Peyer's patch (tissue), 4 donors: Measurements from ENCODE around the gene CDK5RAP1.

Experiments used
- POLR2A ChIP-seq, 2 donors: fragments of 450-650 bp; IDR thresholded peaks; one replicate each; pipeline ENCODE4 v1.5.1; 2017; ENCODE audit warnings: antibody characterized with exemption in 2 of 2, mild to moderate bottlenecking in 2 of 2, moderate library complexity in 2 of 2
- TF ChIP-seq, protein P1 (sequence below), 6 experiments: fragments of 450-650 bp in 4 of 6; fragments of 200-600 bp in 2 of 6; sonication (generic) in 1 of 6; IDR thresholded peaks; one replicate each; pipeline ENCODE4 v1.5.1; 2017 to 2019; ENCODE audit warnings: antibody characterized with exemption in 6 of 6, mild to moderate bottlenecking in 3 of 6, moderate library complexity in 1 of 6

DNA sequence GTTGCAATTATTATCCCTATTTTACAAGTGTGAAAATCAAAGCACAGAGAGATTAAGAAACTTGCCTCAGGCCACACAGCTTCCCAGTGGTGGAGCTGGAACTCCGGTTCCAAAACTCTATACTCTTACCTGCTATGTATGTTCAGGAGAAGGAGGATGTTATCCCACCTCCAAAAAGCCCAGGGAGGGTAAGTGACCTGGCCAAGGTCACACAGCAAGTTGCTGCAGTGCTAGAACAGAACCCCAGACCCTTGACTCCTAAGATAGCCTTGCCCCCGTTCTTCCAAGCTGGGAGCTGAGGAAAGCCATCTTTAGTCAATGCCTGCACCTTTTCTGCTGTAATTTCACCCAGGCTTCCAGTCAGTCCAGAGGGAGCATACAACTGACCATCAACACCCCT lies 76.0 kb downstream of the CDK5RAP1 start:
- TF ChIP-seq, protein P1, sequence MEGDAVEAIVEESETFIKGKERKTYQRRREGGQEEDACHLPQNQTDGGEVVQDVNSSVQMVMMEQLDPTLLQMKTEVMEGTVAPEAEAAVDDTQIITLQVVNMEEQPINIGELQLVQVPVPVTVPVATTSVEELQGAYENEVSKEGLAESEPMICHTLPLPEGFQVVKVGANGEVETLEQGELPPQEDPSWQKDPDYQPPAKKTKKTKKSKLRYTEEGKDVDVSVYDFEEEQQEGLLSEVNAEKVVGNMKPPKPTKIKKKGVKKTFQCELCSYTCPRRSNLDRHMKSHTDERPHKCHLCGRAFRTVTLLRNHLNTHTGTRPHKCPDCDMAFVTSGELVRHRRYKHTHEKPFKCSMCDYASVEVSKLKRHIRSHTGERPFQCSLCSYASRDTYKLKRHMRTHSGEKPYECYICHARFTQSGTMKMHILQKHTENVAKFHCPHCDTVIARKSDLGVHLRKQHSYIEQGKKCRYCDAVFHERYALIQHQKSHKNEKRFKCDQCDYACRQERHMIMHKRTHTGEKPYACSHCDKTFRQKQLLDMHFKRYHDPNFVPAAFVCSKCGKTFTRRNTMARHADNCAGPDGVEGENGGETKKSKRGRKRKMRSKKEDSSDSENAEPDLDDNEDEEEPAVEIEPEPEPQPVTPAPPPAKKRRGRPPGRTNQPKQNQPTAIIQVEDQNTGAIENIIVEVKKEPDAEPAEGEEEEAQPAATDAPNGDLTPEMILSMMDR (IDR thresholded peaks at IDR 0.05): no peak
- no peak for TF ChIP-seq POLR2A (IDR thresholded peaks at IDR 0.05)
